Measurements from ENCODE around the gene FRMD3. TPM values are rescaled to one million over a fixed set of nuclear protein-coding genes. Genes with fewer than 3 reads are reported as not detected.

The FRMD3 gene
- total RNA-seq, 4 donors from 2014 or later: 2.2 to 5.8 (median 4.4) TPM

DNA sequence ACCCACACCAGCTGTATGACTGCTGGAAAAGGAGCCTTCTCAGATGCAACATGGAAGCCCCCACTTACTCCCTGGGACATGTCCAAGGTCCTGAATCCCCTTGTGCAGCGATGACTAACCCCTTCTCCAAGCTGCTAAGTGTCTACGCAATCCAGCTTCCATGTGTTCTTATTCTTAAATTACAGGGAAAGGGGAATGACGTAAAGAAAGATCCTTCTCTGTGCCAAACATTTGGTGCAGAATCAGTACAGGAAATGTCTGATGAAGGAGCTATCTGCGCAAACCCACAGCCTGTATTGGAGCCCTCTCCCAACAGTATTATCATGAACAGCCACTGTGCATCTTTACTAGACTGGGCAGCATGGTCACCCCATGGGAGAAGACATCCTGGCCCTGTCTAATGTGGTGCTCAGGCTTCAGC, 183.2 kb downstream of the FRMD3 start:
- DNase-seq (ENCODE audit: low spot score in 2 of 2): no peak
- no peak for TF ChIP-seq POLR2A (IDR thresholded peaks at IDR 0.05)
- TF ChIP-seq CTCF (IDR thresholded peaks at IDR 0.05): no peak
- H3K4me3 ChIP-seq (ENCODE audit: low read depth, poor library complexity, severe bottlenecking): no peak overlapping the region
- WGBS, 2 donors: 68 to 81% methylated on average over 4 of the region's 4 CpGs
- intact Hi-C loops (cut with DNase I; ENCODE audit: low total_unique reads): no loop called here

GRCh38 chr9:83349031-83349430, 189.2 kb downstream of the FRMD3 start:
- WGBS, 2 donors: 80 to 88% methylated on average over 9 of the region's 9 CpGs
- intact Hi-C loops (cut with DNase I; ENCODE audit: low total_unique reads): no loop called here

DNA sequence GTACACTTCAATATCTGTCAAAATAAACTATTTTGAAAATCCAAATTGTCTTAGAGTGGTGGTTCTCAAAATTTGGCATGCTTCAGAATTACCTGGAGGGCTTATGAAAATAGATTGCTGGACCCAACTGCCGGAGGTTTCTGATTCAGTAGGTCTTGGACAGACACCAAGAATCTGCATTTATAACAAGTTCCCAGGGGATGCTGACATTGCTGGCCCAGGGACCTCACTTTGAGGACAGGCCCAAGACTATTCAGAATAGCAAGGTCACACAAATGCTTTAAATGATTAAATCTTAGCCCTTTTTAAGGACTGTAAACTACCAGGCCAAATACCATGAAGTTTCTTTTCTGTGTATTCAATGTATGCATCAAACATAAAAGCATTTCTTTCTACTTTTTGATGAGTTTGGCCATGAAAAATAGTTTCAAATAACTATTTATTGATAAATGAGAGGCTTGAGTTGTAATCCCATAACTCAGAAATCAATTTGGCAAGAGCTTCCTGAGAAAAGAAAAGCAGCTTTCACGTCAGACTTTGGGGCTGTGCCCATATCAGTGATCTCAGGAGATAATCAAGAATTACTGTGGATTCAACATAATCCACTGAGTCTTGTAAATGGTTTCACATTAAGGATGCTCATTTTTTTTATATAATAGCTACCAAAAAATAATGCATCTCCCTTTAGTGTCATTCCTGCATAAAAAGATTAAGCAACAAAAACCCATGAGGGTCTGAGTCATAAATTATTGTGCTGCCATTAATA, 191.4 kb downstream of the FRMD3 start:
- TF ChIP-seq POLR2A (IDR thresholded peaks at IDR 0.05): no peak
- TF ChIP-seq CTCF (IDR thresholded peaks at IDR 0.05): no peak
- intact Hi-C loops (cut with DNase I; ENCODE audit: low total_unique reads): no loop called here
- 19 to 27% methylated on average over 2 of the region's 2 CpGs for WGBS, 2 donors
- no peak for DNase-seq (ENCODE audit: low spot score in 2 of 2)
- no peak overlapping the region for H3K4me3 ChIP-seq (ENCODE audit: low read depth, poor library complexity, severe bottlenecking)

More at GRCh38 chr9:83349031-83349430, 189.2 kb downstream of the FRMD3 start:
- DNase-seq (ENCODE audit: low spot score in 2 of 2): no peak
- no peak overlapping the region for H3K4me3 ChIP-seq (ENCODE audit: low read depth, poor library complexity, severe bottlenecking)
- TF ChIP-seq CTCF (IDR thresholded peaks at IDR 0.05) (no peak), POLR2A (IDR thresholded peaks at IDR 0.05) (no peak)

GRCh38 chr9:83343366-83343999, 194.7 kb downstream of the FRMD3 start:
- TF ChIP-seq CTCF (IDR thresholded peaks at IDR 0.05) (no peak), POLR2A (IDR thresholded peaks at IDR 0.05) (no peak)
- DNase-seq (ENCODE audit: low spot score in 2 of 2): no peak
- intact Hi-C loops (cut with DNase I; ENCODE audit: low total_unique reads): no loop called here
- no peak overlapping the region for H3K4me3 ChIP-seq (ENCODE audit: low read depth, poor library complexity, severe bottlenecking)
- WGBS, 2 donors: 73 to 76% methylated on average over 10 of the region's 10 CpGs

DNA sequence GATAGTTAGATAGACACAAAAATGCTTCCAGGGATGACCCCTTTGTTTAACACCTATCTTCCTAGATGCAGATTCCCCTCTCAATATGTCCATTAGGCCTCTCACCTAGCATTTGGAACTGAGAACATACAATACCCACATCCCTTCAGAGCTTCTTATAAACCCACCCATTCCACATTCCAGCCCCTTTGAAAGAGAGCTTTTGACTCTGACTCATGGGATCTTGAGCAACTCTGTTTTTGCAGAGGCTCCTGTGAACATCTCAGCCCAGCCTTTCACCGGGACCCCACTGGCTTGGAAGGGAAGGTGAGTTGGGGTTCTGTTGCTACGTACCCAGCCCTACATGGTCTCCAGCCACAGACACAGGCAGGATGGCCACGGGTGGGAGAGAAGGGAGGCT, 195.5 kb downstream of the FRMD3 start:
- TF ChIP-seq POLR2A (IDR thresholded peaks at IDR 0.05) (no peak), CTCF (IDR thresholded peaks at IDR 0.05) (no peak)
- WGBS, 2 donors: 84 to 87% methylated on average over 3 of the region's 3 CpGs
- intact Hi-C loops (cut with DNase I; ENCODE audit: low total_unique reads): no loop called here
- H3K4me3 ChIP-seq (ENCODE audit: low read depth, poor library complexity, severe bottlenecking): no peak overlapping the region
- no peak for DNase-seq (ENCODE audit: low spot score in 2 of 2)

Measured in lower leg skin (tissue), 4 donors.